IMR-90 (cell line): ENCODE data around the gene ANKFY1. TPM values are rescaled to one million over a fixed set of nuclear protein-coding genes. Genes with fewer than 3 reads are reported as not detected.

ENCODE experiments used
- ATAC-seq: fragments of 200-7000 bp; cut with Tn5 transposase; 2 replicates; pipeline ENCODE4 v1.9.1; 2020; ENCODE audit warnings: low read depth, mild to moderate bottlenecking, moderate library complexity
- BruUV-seq: library from RNA; stranded (reverse); fragments of 400-500 nt; replicated peaks from 2 replicates; lab custom pipeline; 2021; lab: Mats Ljungman, UMichigan
- CTCF ChIA-PET: fragments of 300-600 bp; formaldehyde crosslinking; extraction: SDS; loops from one replicate; lab custom pipeline; 2021; ENCODE audit warnings: antibody characterized with exemption; lab: Yijun Ruan, JAX
- POLR2A ChIA-PET: fragments of 300-600 bp; sonication (Branson Sonifier 250); formaldehyde crosslinking; loops from one replicate; lab custom pipeline; 2022; ENCODE audit warnings: antibody characterized with exemption; ENCODE audit not compliant: unreplicated experiment; lab: Charles Lee
- DNase-seq: peaks from one replicate; pipeline ENCODE4 v3.0.0; 2013
- H2AFZ ChIP-seq: replicated peaks from 2 replicates; pipeline ENCODE3; 2013; ENCODE audit warnings: low read length, mild to moderate bottlenecking; ENCODE audit not compliant: poor library complexity
- H2AK5ac ChIP-seq: 2 replicates; pipeline ENCODE4 v1.6.1; 2013; ENCODE audit warnings: low read depth, low read length, inconsistent platforms
- H2AK9ac ChIP-seq: replicated peaks from 2 replicates; pipeline ENCODE3; 2013; ENCODE audit warnings: mild to moderate bottlenecking, low read depth, low read length, moderate library complexity; ENCODE audit not compliant: poor library complexity
- H2BK120ac ChIP-seq: 2 replicates; pipeline ENCODE4 v1.6.1; 2013; ENCODE audit warnings: low read depth, low read length, inconsistent platforms
- H2BK15ac ChIP-seq: 3 replicates; pipeline ENCODE4 v1.6.1; 2013; ENCODE audit warnings: low read depth, low read length, inconsistent platforms
- H2BK20ac ChIP-seq: 2 replicates; pipeline ENCODE4 v1.6.1; 2013; ENCODE audit warnings: low read depth, mild to moderate bottlenecking, inconsistent platforms, low read length, moderate library complexity
- H2BK5ac ChIP-seq: 2 replicates; pipeline ENCODE4 v1.6.1; 2013; ENCODE audit warnings: mild to moderate bottlenecking, low read depth, low read length, inconsistent platforms; ENCODE audit not compliant: poor library complexity, severe bottlenecking
- H3K14ac ChIP-seq: replicated peaks from 2 replicates; pipeline ENCODE4 v1.6.1; 2013; ENCODE audit warnings: low read depth, low read length, inconsistent platforms
- H3K18ac ChIP-seq: 2 replicates; pipeline ENCODE4 v1.6.1; 2013; ENCODE audit warnings: low read depth, low read length, control low read depth
- H3K23ac ChIP-seq: 2 replicates; pipeline ENCODE4 v1.6.1; 2013; ENCODE audit warnings: low read depth, low read length, inconsistent platforms
- H3K27ac ChIP-seq: 2 replicates; pipeline ENCODE4 v1.5.1; 2013; ENCODE audit warnings: mild to moderate bottlenecking, control low read depth, low read length; ENCODE audit not compliant: insufficient read depth
- H3K27me3 ChIP-seq: 2 replicates; pipeline ENCODE4 v1.6.1; 2013; ENCODE audit warnings: low read length; ENCODE audit not compliant: control insufficient read depth, insufficient read depth
- H3K36me3 ChIP-seq: 2 replicates; pipeline ENCODE4 v1.6.1; 2013; ENCODE audit warnings: low read length, mixed read lengths; ENCODE audit not compliant: control insufficient read depth, insufficient read depth
- H3K4ac ChIP-seq: 2 replicates; pipeline ENCODE4 v1.6.1; 2013; ENCODE audit warnings: low read depth, low read length, inconsistent platforms
- H3K4me1 ChIP-seq: 2 replicates; pipeline ENCODE4 v1.6.1; 2013; ENCODE audit warnings: low read length, mixed read lengths; ENCODE audit not compliant: control insufficient read depth, insufficient read depth
- H3K4me2 ChIP-seq: 2 replicates; pipeline ENCODE4 v1.6.1; 2013; ENCODE audit warnings: low read depth, mild to moderate bottlenecking, control low read depth, low read length, moderate library complexity
- H3K4me3 ChIP-seq: 2 replicates; pipeline ENCODE4 v1.5.1; 2013; ENCODE audit warnings: low read depth, mild to moderate bottlenecking, control low read depth, low read length, moderate library complexity; ENCODE audit not compliant: insufficient read depth
- H3K56ac ChIP-seq: 2 replicates; pipeline ENCODE4 v1.6.1; 2013; ENCODE audit warnings: low read length, inconsistent platforms; ENCODE audit not compliant: insufficient read depth; ENCODE audit errors: extremely low read depth
- H3K79me1 ChIP-seq, 2 experiments: 2 replicates each; pipeline ENCODE4 v1.6.1; 2013; ENCODE audit warnings: low read length in 2 of 2, inconsistent platforms in 1 of 2, low read depth in 1 of 2
- H3K9ac ChIP-seq: 2 replicates; pipeline ENCODE4 v1.6.1; 2013; ENCODE audit warnings: low read depth, low read length, control low read depth
- H3K9me1 ChIP-seq: 2 replicates; pipeline ENCODE4 v1.6.1; 2013; ENCODE audit warnings: low read length, inconsistent platforms; ENCODE audit not compliant: insufficient read depth
- H3K9me3 ChIP-seq: 2 replicates; pipeline ENCODE4 v1.6.1; 2013; ENCODE audit warnings: low read length; ENCODE audit not compliant: control insufficient read depth, insufficient read depth
- H4K20me1 ChIP-seq: 2 replicates; pipeline ENCODE4 v1.6.1; 2013; ENCODE audit warnings: low read length, inconsistent platforms; ENCODE audit not compliant: insufficient read depth
- H4K5ac ChIP-seq: 2 replicates; pipeline ENCODE4 v1.6.1; 2013; ENCODE audit warnings: mild to moderate bottlenecking, low read depth, low read length, control low read depth
- H4K8ac ChIP-seq, 2 experiments: 2 replicates each; pipeline ENCODE4 v1.6.1; 2013; ENCODE audit warnings: low read depth in 2 of 2, low read length in 2 of 2, control low read depth in 1 of 2, inconsistent platforms in 1 of 2
- H4K91ac ChIP-seq: 2 replicates; pipeline ENCODE4 v1.6.1; 2013; ENCODE audit warnings: low read depth, low read length, inconsistent platforms; ENCODE audit not compliant: insufficient read depth
- BHLHE40 ChIP-seq: fragments of 150-350 bp; IDR thresholded peaks from 2 replicates; pipeline ENCODE4 v1.6.1; 2016; ENCODE audit warnings: mild to moderate bottlenecking, low read depth, low read length
- CEBPB ChIP-seq: IDR thresholded peaks from 2 replicates; pipeline ENCODE4 v1.6.1; 2012; ENCODE audit warnings: low read depth, low read length, improper control_type of control experiment
- CHD1 ChIP-seq: IDR thresholded peaks from 2 replicates; pipeline ENCODE4 v1.6.1; 2012; ENCODE audit warnings: low read depth, low read length, improper control_type of control experiment
- ELK1 ChIP-seq: fragments of 150-350 bp; IDR thresholded peaks from 2 replicates; pipeline ENCODE4 v1.6.1; 2016; ENCODE audit warnings: low read depth, mild to moderate bottlenecking, low read length, moderate library complexity, borderline replicate concordance
- FOS ChIP-seq: fragments of 150-350 bp; IDR thresholded peaks from 2 replicates; pipeline ENCODE4 v1.6.1; 2016; ENCODE audit warnings: low read depth, low read length
- MAFK ChIP-seq: IDR thresholded peaks from 2 replicates; pipeline ENCODE4 v1.6.1; 2012; ENCODE audit warnings: low read depth, low read length, improper control_type of control experiment
- MAZ ChIP-seq: IDR thresholded peaks from 2 replicates; pipeline ENCODE4 v1.6.1; 2012; ENCODE audit warnings: low read depth, mild to moderate bottlenecking, low read length, improper control_type of control experiment, moderate library complexity, borderline replicate concordance
- MXI1 ChIP-seq: IDR thresholded peaks from 2 replicates; pipeline ENCODE4 v1.6.1; 2012; ENCODE audit warnings: low read depth, mild to moderate bottlenecking, low read length, moderate library complexity, borderline replicate concordance
- NFE2L2 ChIP-seq: fragments of 150-350 bp; IDR thresholded peaks from 2 replicates; pipeline ENCODE4 v1.6.1; 2016; ENCODE audit warnings: low read depth, mild to moderate bottlenecking, low read length
- POLR2A ChIP-seq: IDR thresholded peaks from 2 replicates; pipeline ENCODE4 v1.6.1; 2012; ENCODE audit warnings: mild to moderate bottlenecking, low read depth, low read length
- RFX5 ChIP-seq: IDR thresholded peaks from 2 replicates; pipeline ENCODE4 v1.8.0; 2012; ENCODE audit warnings: low read depth, mild to moderate bottlenecking, low read length, moderate library complexity
- SMC3 ChIP-seq: fragments of 150-350 bp; IDR thresholded peaks from 2 replicates; pipeline ENCODE4 v1.6.1; 2016; ENCODE audit warnings: low read depth, mild to moderate bottlenecking, antibody characterized with exemption, low read length, moderate library complexity
- WGBS, 2 experiments: methylation state at CpG; one replicate each; pipeline versions ENCODE4 v1.1.5 to v1.1.7; 2013; ENCODE audit warnings: missing lambda C conversion rate in 2 of 2; ENCODE audit not compliant: insufficient read length in 1 of 2; ENCODE audit errors: extremely low coverage in 2 of 2; 5-methylcytosine and 5-hydroxymethylcytosine counted together
- dilution Hi-C: fragments of 300-500 bp; cut with HindIII; formaldehyde crosslinking; loops from one replicate; pipeline ENCODE4 v1.14.3; 2018; ENCODE audit warnings: low sequenced_read_pairs; ENCODE audit not compliant: unreplicated experiment
- in situ Hi-C: fragments of 300-500 bp; cut with MboI; formaldehyde crosslinking; loops from 3 replicates; pipeline ENCODE4 v1.14.3; 2019; ENCODE audit warnings: low sequenced_read_pairs, inconsistent platforms, mixed read lengths
- intact Hi-C: fragments of 100-400 bp; cut with micrococcal nuclease; formaldehyde crosslinking; loops from 2 replicates; pipeline ENCODE4 v1.10.0; 2022
- polyA plus RNA-seq, 3 experiments: library from polyadenylated mRNA; depleted of rRNA; stranded (reverse); fragments of >200 nt; gene quantifications; 2 replicates each; pipeline ENCODE4 v1.2.3, GENCODE V29; 2012; ENCODE audit warnings: low replicate concordance in 1 of 3
- total RNA-seq: library from RNA; depleted of rRNA; stranded (reverse); fragments of >200 nt; gene quantifications from 2 replicates; pipeline ENCODE4 v1.2.3, GENCODE V29; 2012
- TF ChIP-seq, protein P1 (sequence below): fragments of 150-350 bp; IDR thresholded peaks from 2 replicates; pipeline ENCODE4 v1.6.1; 2017; ENCODE audit warnings: mild to moderate bottlenecking, antibody characterized with exemption, low read length, low read depth
- TF ChIP-seq, protein P2 (sequence below): conservative IDR thresholded peaks from 2 replicates; pipeline ENCODE4 v1.5.1; 2012; ENCODE audit warnings: mild to moderate bottlenecking, low read depth, low read length, improper control_type of control experiment

ANKFY1 gene
- total and polyA plus RNA-seq, 2 of the 4 experiments (the other 2 are of a cell fraction) = 32.3 to 48.9 TPM

DNA sequence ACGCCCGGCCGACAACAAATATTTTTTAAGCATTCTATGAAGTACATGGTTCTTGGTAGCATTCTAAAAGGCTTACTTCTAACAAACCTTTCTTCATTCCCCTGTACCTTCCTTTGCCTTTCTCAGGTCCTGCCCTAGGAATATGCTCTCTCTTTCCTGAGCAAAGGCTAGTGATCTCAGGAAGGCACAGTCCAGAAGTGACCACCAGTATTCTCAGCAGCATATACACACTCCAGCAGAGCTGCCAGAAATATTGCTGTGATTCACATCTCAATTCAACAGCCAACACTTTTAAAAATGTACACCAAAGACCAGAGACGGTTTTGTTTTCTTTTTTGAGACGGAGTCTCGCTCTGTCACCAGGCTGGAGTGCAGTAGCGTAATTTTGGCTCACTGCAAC is 41.4 kb upstream of the ANKFY1 start:
- WGBS, 2 experiments = 60% methylated on average over 3 of the region's 7 CpGs; no CpG with 5 or more reads in 1 of the 2 experiments
- in situ Hi-C loops = no loop called here
- dilution Hi-C loops = no loop called here

More for the DNA sequence above, 41.4 kb upstream of the ANKFY1 start:
- H2AFZ ChIP-seq = no peak overlapping the region
- no peak overlapping the region for H3K56ac ChIP-seq
- peaks cover 6% of the 10 kb centered on the region for H3K9me1 ChIP-seq
- peaks cover 27 to 76% of the 10 kb centered on the region in 2 experiments for H3K79me1 ChIP-seq
- POLR2A ChIA-PET = no interaction called here
- TF ChIP-seq MAZ = no peak
- no peak for TF ChIP-seq FOS
- TF ChIP-seq BHLHE40 = no peak
- no peak for TF ChIP-seq ELK1
- TF ChIP-seq, protein P1, sequence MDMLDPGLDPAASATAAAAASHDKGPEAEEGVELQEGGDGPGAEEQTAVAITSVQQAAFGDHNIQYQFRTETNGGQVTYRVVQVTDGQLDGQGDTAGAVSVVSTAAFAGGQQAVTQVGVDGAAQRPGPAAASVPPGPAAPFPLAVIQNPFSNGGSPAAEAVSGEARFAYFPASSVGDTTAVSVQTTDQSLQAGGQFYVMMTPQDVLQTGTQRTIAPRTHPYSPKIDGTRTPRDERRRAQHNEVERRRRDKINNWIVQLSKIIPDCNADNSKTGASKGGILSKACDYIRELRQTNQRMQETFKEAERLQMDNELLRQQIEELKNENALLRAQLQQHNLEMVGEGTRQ = no peak
- TF ChIP-seq SMC3 = no peak
- TF ChIP-seq MXI1 = no peak
- TF ChIP-seq CHD1 = no peak
- TF ChIP-seq RFX5 = no peak
- TF ChIP-seq, protein P2, sequence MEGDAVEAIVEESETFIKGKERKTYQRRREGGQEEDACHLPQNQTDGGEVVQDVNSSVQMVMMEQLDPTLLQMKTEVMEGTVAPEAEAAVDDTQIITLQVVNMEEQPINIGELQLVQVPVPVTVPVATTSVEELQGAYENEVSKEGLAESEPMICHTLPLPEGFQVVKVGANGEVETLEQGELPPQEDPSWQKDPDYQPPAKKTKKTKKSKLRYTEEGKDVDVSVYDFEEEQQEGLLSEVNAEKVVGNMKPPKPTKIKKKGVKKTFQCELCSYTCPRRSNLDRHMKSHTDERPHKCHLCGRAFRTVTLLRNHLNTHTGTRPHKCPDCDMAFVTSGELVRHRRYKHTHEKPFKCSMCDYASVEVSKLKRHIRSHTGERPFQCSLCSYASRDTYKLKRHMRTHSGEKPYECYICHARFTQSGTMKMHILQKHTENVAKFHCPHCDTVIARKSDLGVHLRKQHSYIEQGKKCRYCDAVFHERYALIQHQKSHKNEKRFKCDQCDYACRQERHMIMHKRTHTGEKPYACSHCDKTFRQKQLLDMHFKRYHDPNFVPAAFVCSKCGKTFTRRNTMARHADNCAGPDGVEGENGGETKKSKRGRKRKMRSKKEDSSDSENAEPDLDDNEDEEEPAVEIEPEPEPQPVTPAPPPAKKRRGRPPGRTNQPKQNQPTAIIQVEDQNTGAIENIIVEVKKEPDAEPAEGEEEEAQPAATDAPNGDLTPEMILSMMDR = no peak
- TF ChIP-seq NFE2L2 = no peak
- TF ChIP-seq POLR2A = no peak
- no peak for TF ChIP-seq CEBPB
- no peak for TF ChIP-seq MAFK
- DNase-seq (peak; percentile 36), ATAC-seq (no peak; the same call in 1 of the 2 replicates)
- H3K4ac ChIP-seq = no peak overlapping the region
- H3K27me3 ChIP-seq = no peaks in the 10 kb centered on the region
- H2AK9ac ChIP-seq = no peak overlapping the region
- BruUV-seq = no TSS peak
- no peak overlapping the region for H2BK20ac ChIP-seq
- H3K36me3 ChIP-seq = peaks cover 8% of the 10 kb centered on the region
- no peak overlapping the region for H3K9ac ChIP-seq
- no peak overlapping the region for H2BK5ac ChIP-seq
- H2AK5ac ChIP-seq = no peak overlapping the region
- H4K5ac ChIP-seq = no peak overlapping the region
- H4K20me1 ChIP-seq = peaks cover 58% of the 10 kb centered on the region
- no peak overlapping the region for H3K14ac ChIP-seq
- no peak overlapping the region for H3K4me2 ChIP-seq
- H3K18ac ChIP-seq = no peak overlapping the region
- H4K8ac ChIP-seq = no peak overlapping the region
- peaks cover 3% of the 10 kb centered on the region; the same call in 1 of the 2 replicates for H3K4me1 ChIP-seq
- H3K23ac ChIP-seq = no peak overlapping the region
- H4K91ac ChIP-seq = no peak overlapping the region
- H3K4me3 ChIP-seq = no peak overlapping the region
- H3K27ac ChIP-seq = no peak overlapping the region
- no peak overlapping the region for H2BK15ac ChIP-seq
- no peak overlapping the region for H2BK120ac ChIP-seq
- no peaks in the 10 kb centered on the region for H3K9me3 ChIP-seq
- intact Hi-C loops = no loop called here
- CTCF ChIA-PET = no interaction called here
